GM12875 (cell line): ENCODE results near the gene RNF212.

Source experiments
- H3K4me3 ChIP-seq: one replicate; pipeline ENCODE4 v1.5.1; 2011; ENCODE audit warnings: low read depth, low read length, control low read depth
- CTCF ChIP-seq: IDR thresholded peaks from 2 replicates; pipeline ENCODE4 v1.5.1; 2011; ENCODE audit warnings: low read depth, mild to moderate bottlenecking, control low read depth, inconsistent platforms, low read length, moderate library complexity, borderline replicate concordance; ENCODE audit not compliant: insufficient read depth

Gene RNF212

GRCh38 chr4:1069394-1069793 lies 44.0 kb downstream of the RNF212 start:
- H3K4me3 ChIP-seq: no peak overlapping the region
- no peak for TF ChIP-seq CTCF

- H3K4me3 ChIP-seq: no peak overlapping the region
- TF ChIP-seq CTCF: no peak
Measured at GRCh38 chr4:1065732-1066131, 47.6 kb downstream of the RNF212 start.

GRCh38 chr4:1062419-1062818 lies 50.9 kb downstream of the RNF212 start:
- TF ChIP-seq CTCF: no peak
- H3K4me3 ChIP-seq: no peak overlapping the region

GRCh38 chr4:1061760-1062159 lies 51.6 kb downstream of the RNF212 start:
- H3K4me3 ChIP-seq: no peak overlapping the region

GRCh38 chr4:1061056-1061700 lies 52.2 kb downstream of the RNF212 start:
- H3K4me3 ChIP-seq: no peak overlapping the region
- no peak for TF ChIP-seq CTCF

More at GRCh38 chr4:1061760-1062159, 51.6 kb downstream of the RNF212 start:
- no peak for TF ChIP-seq CTCF

GRCh38 chr4:1060621-1061020 lies 52.7 kb downstream of the RNF212 start:
- no peak for TF ChIP-seq CTCF
- no peak overlapping the region for H3K4me3 ChIP-seq

- H3K4me3 ChIP-seq: no peak overlapping the region
- no peak for TF ChIP-seq CTCF
Measured at GRCh38 chr4:1060121-1060520, 53.2 kb downstream of the RNF212 start.
